ENCODE data around the gene NECTIN2.

Gene NECTIN2

GRCh38 chr19:44845612-44846454 lies at the start of gene NECTIN2:
Gene NECTIN2, plus strand, starts transcription at chr19:44846297. Its CDS starts 229 bp downstream, at chr19:44846526.
- peak within 1 kb of the TSS; percentile 97 for H3K4me3 ChIP-seq (ENCODE audit: control insufficient read depth, low read depth, low read length)
- DNase-seq (ENCODE audit: low read depth): peak; percentile 92
- peak; percentile 76 for TF ChIP-seq CTCF (IDR thresholded peaks at IDR 0.05; ENCODE audit: control insufficient read depth, insufficient read depth, low read depth, low read length, missing control alignments)

DNA sequence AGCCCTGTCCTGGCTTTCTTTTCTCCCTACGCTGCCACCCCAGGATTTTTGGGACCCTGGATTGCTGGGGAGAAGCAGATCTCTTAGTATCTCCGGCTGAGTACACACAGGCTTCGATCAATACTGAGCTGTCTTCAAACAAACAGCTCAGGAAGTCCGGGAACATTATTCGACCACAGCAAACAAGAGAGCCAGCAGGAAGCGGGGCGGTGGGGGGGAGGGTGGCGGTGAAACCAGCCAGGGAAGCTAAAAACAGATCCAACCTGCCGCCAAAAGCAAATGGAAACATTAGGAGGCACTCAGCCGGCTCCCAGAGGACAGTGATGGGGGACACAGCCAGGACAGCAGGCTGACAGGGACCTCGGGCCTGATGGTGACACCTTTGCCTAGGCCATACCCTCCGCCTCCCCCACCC lies 49.4 kb upstream of the NECTIN2 start:
- no peak for DNase-seq (ENCODE audit: low read depth)
- no peak for TF ChIP-seq CTCF (IDR thresholded peaks at IDR 0.05; ENCODE audit: control insufficient read depth, insufficient read depth, low read depth, low read length, missing control alignments)
- H3K4me3 ChIP-seq (ENCODE audit: control insufficient read depth, low read depth, low read length): no peak overlapping the region

- TF ChIP-seq CTCF (IDR thresholded peaks at IDR 0.05; ENCODE audit: control insufficient read depth, insufficient read depth, low read depth, low read length, missing control alignments): no peak
- no peak overlapping the region for H3K4me3 ChIP-seq (ENCODE audit: control insufficient read depth, low read depth, low read length)
- no peak for DNase-seq (ENCODE audit: low read depth)
Measured at GRCh38 chr19:44799627-44800346, 46.3 kb upstream of the NECTIN2 start.

GRCh38 chr19:44800461-44800860 lies 45.6 kb upstream of the NECTIN2 start:
- H3K4me3 ChIP-seq (ENCODE audit: control insufficient read depth, low read depth, low read length): no peak overlapping the region
- TF ChIP-seq CTCF (IDR thresholded peaks at IDR 0.05; ENCODE audit: control insufficient read depth, insufficient read depth, low read depth, low read length, missing control alignments): peak; percentile 99
- peak; percentile 24 for DNase-seq (ENCODE audit: low read depth)

DNA sequence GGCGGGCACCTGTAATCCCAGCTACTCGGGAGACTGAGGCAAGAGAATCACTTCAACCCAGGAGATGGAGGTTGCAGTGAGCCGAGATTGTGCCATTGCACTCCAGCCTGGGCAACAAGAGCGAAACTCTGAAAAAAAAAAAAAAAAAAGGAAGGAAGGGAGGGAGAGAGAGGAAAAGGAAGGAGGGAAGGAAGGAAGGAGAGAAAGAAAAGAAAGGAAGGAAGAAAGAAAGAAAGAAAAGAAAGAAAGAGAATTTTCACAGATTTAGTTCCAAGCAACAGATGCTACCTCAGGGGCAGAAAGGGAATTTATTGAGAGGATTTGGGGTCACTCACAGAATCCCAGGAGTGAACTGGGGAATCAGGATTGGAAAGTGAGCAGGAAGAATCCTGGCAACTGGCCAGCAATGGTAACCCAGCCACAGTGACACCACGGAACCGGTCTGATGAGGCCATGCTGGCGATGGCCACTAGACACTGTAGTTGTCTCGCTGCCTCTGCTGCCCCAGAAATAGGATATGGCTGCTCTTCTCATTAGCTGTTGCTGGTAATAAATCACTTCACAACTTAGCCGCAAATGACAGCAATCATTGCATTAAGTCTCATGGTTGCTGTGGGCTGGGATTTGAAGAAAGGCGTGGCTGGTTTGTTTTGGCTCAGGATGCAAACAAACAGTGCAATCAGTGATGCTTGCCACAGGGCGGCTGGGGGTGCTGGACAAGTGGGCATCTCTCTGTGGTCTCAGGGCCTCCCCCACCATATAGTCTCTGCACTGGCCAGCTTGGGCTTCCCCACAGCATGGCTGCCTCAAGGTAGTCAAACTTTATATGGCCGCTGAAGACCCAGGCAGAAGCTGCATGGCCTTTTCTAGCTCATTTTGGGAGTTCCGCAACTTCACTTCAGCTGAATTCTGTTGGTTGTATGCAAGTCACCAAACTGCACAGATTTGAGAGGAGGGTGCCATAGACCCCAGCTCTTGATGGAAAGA lies 42.4 kb upstream of the NECTIN2 start:
- DNase-seq (ENCODE audit: low read depth): no peak
- H3K4me3 ChIP-seq (ENCODE audit: control insufficient read depth, low read depth, low read length): no peak overlapping the region
- no peak for TF ChIP-seq CTCF (IDR thresholded peaks at IDR 0.05; ENCODE audit: control insufficient read depth, insufficient read depth, low read depth, low read length, missing control alignments)

DNA sequence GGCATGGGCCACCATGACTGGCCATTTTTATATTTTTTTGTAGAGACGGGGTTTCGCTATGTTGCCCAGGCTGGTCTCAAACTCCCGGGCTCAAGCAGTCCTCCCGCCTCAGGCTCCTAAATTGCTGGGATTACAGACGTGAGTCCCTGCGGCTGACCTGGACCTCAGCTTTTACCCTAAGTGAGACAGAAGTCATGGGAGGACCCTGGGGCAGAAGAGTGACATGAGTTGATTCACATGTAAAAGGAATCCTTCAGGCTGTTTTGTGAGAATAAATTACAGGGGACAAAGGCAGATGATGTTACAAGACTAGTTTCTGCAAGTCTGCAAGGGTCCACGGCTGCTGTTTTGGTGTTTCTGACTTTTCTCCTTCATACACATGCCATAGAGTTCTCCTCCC lies 39.8 kb upstream of the NECTIN2 start:
- no peak overlapping the region for H3K4me3 ChIP-seq (ENCODE audit: control insufficient read depth, low read depth, low read length)
- TF ChIP-seq CTCF (IDR thresholded peaks at IDR 0.05; ENCODE audit: control insufficient read depth, insufficient read depth, low read depth, low read length, missing control alignments): no peak
- no peak for DNase-seq (ENCODE audit: low read depth)

All from AG09309 (cell line).